SK-N-SH (cell line): ENCODE measurements around the gene ST3GAL6.

Experiments
- POLR2AphosphoS5 ChIP-seq: IDR thresholded peaks from 2 replicates; pipeline ENCODE4 v1.6.1; 2012; ENCODE audit warnings: low read depth, low read length
- RFX5 ChIP-seq: IDR thresholded peaks from 2 replicates; pipeline ENCODE4 v1.6.1; 2012; ENCODE audit warnings: mild to moderate bottlenecking, improper control_type of control experiment, low read length
- TAF1 ChIP-seq: IDR thresholded peaks from 2 replicates; pipeline ENCODE4 v1.6.1; 2012; ENCODE audit warnings: low read depth, mild to moderate bottlenecking, low read length, moderate library complexity, borderline replicate concordance
- YY1 ChIP-seq: IDR thresholded peaks from 2 replicates; pipeline ENCODE4 v1.4.0; 2012; ENCODE audit warnings: low read depth, mild to moderate bottlenecking
- TF ChIP-seq, protein P1 (sequence below): fragments of 150-350 bp; IDR thresholded peaks from 2 replicates; pipeline ENCODE4 v1.6.1; 2017; ENCODE audit warnings: antibody characterized with exemption, low read length, low read depth, borderline replicate concordance
- TF ChIP-seq, protein P2 (sequence below): fragments of 200-600 bp; sonication (generic); IDR thresholded peaks from 2 replicates; pipeline ENCODE4 v1.6.1; 2017; ENCODE audit warnings: antibody characterized with exemption, mild to moderate bottlenecking, moderate library complexity
- TF ChIP-seq, protein P3 (sequence below): IDR thresholded peaks from 2 replicates; pipeline ENCODE4 v1.4.0; 2012; ENCODE audit warnings: low read depth, borderline replicate concordance
- TF ChIP-seq, protein P4 (sequence below): fragments of 150-350 bp; IDR thresholded peaks from 2 replicates; pipeline ENCODE4 v1.6.1; 2016; ENCODE audit warnings: mild to moderate bottlenecking, low read depth, low read length

DNA sequence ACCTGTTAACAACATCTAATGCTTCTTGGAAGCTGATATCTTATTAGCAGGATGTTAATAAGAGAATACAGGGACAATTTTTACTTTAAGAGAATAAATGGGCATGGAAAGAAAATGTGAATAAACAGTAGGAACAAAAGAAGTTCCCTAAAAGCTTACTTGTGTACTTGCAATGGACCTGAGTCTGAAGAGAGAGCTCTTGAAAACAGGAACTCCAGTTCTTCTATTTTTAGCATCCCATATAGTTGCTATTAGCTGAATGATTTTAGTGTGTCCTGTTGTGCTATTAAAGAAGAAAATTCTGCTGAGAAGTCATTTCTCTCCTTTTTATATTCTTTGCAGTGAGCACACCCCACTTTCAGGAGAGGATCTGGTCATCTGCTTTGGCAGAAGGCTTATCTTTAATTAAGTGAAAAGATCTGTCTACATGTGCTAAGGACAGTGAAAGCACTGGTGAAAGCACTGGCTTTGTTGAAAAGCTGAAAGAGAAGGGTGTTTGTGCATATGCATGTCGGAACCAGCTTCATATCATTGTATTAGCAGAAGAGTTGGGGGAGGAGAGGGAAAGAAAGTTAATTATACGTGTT is 1.4 kb upstream of the ST3GAL6 start:
- TF ChIP-seq RFX5 = no peak
- TF ChIP-seq, protein P1, sequence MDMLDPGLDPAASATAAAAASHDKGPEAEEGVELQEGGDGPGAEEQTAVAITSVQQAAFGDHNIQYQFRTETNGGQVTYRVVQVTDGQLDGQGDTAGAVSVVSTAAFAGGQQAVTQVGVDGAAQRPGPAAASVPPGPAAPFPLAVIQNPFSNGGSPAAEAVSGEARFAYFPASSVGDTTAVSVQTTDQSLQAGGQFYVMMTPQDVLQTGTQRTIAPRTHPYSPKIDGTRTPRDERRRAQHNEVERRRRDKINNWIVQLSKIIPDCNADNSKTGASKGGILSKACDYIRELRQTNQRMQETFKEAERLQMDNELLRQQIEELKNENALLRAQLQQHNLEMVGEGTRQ = no peak
- TF ChIP-seq, protein P2, sequence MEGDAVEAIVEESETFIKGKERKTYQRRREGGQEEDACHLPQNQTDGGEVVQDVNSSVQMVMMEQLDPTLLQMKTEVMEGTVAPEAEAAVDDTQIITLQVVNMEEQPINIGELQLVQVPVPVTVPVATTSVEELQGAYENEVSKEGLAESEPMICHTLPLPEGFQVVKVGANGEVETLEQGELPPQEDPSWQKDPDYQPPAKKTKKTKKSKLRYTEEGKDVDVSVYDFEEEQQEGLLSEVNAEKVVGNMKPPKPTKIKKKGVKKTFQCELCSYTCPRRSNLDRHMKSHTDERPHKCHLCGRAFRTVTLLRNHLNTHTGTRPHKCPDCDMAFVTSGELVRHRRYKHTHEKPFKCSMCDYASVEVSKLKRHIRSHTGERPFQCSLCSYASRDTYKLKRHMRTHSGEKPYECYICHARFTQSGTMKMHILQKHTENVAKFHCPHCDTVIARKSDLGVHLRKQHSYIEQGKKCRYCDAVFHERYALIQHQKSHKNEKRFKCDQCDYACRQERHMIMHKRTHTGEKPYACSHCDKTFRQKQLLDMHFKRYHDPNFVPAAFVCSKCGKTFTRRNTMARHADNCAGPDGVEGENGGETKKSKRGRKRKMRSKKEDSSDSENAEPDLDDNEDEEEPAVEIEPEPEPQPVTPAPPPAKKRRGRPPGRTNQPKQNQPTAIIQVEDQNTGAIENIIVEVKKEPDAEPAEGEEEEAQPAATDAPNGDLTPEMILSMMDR = no peak
- TF ChIP-seq, protein P3, sequence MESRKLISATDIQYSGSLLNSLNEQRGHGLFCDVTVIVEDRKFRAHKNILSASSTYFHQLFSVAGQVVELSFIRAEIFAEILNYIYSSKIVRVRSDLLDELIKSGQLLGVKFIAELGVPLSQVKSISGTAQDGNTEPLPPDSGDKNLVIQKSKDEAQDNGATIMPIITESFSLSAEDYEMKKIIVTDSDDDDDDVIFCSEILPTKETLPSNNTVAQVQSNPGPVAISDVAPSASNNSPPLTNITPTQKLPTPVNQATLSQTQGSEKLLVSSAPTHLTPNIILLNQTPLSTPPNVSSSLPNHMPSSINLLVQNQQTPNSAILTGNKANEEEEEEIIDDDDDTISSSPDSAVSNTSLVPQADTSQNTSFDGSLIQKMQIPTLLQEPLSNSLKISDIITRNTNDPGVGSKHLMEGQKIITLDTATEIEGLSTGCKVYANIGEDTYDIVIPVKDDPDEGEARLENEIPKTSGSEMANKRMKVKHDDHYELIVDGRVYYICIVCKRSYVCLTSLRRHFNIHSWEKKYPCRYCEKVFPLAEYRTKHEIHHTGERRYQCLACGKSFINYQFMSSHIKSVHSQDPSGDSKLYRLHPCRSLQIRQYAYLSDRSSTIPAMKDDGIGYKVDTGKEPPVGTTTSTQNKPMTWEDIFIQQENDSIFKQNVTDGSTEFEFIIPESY = no peak
- TF ChIP-seq, protein P4, sequence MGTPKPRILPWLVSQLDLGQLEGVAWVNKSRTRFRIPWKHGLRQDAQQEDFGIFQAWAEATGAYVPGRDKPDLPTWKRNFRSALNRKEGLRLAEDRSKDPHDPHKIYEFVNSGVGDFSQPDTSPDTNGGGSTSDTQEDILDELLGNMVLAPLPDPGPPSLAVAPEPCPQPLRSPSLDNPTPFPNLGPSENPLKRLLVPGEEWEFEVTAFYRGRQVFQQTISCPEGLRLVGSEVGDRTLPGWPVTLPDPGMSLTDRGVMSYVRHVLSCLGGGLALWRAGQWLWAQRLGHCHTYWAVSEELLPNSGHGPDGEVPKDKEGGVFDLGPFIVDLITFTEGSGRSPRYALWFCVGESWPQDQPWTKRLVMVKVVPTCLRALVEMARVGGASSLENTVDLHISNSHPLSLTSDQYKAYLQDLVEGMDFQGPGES = no peak
- TF ChIP-seq POLR2AphosphoS5 = no peak
- TF ChIP-seq TAF1 = no peak
- no peak for TF ChIP-seq YY1
